Pulmonary artery endothelial cell (primary cell): ENCODE results near the gene TSPAN13. TPM values are rescaled to one million over a fixed set of nuclear protein-coding genes. Genes with fewer than 3 reads are reported as not detected.

Experiments used
- DNase-seq: peaks from one replicate; pipeline ENCODE4 v3.0.0-alpha.2; 2011; ENCODE audit warnings: low read depth, low spot score
- total RNA-seq: library from RNA; depleted of rRNA; stranded (reverse); fragments of >200 nt; gene quantifications from 2 replicates; pipeline ENCODE4 v1.2.3, GENCODE V29; 2014

Gene TSPAN13
- total RNA-seq, 1 donor from 2014 or later: 19.4 TPM

DNA sequence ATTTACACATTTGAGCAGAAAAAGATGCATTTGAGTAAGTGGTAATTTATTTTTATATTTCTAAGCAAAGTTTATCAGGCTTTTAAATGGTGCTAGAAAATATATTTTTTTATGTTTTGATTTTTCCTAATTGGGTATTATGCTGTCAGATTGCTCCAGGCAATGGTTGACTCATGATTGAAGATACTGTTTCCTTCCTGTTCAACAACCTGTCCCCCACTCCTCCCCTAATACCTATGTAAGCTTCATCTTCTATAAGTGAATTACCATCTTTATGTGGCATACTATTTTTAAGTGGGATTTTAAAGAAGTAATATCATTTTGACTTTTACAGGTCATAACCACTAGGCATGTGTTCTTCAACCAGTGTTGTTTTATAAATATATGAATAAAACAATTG lies 21.4 kb downstream of the TSPAN13 start:
- DNase-seq: no peak

DNA sequence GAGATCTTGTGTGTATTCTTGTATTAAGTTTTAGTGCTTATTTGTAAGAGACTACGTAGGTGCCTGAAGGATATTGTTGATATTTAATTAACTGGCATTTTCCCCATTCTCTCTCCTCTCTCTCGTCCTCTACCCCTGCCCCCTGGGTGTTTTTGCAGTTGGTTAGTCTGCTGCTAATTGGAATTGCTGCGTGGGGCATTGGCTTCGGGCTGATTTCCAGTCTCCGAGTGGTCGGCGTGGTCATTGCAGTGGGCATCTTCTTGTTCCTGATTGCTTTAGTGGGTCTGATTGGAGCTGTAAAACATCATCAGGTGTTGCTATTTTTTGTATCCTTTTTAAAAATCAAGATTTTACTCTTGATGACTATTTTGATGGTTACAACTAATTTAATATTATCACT lies 22.5 kb downstream of the TSPAN13 start:
- DNase-seq: no peak

DNA sequence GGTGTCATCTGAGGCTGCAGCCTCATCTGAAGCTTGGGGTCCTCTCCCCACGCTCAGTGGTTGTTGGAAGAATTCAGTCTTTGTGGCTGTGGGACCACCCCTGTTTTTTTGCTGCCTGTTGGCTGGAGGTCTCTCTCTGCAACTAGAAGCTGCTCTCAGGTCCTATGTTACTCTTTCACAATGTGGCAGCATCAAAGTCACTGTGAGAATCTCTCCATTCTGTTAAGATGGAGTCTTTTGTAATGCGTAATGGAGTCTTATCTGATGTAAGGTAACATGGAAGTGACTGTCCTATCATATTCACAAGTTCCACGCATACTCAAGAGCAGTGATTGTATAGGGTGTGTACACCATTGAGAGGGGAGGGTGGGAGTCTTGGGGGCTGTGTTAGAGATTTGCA lies 24.9 kb downstream of the TSPAN13 start:
- no peak for DNase-seq

DNA sequence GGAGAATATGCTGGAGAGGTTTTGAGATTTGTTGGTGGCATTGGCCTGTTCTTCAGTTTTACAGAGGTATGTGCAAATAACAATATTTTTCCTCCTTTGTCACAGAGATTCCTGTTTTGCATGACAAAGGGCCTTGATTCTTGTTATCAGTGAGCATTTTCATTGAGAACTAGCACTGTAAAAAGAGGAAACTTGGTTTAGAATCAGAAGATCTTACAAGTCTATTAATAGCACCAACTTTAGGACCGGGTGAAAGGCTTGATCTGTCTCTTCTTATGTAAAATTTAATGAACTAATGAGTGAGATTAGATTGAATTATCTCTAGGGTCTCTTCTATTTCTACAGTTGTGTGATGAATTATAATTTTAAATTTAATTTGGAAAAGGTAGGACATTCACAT lies 25.5 kb downstream of the TSPAN13 start:
- DNase-seq: no peak

DNA sequence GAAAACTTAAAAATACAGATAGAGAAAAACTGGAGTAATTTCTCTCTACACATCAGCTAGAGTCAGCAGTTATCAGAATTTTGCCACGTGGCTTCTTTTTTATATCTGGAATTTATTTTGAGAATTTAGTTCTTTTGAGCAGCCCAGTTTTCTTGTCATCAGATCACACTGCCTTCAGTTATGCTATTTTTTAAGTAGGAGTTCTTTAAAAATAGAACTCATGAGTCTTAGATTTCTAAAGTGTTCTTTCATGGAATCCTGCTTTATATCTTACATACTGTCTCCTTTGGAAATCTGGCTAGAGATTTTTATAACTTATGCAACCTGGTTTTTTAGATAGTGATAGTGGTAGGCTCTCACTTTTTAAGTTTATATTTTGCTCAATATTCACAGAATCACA lies 27.0 kb downstream of the TSPAN13 start:
- DNase-seq: no peak

DNA sequence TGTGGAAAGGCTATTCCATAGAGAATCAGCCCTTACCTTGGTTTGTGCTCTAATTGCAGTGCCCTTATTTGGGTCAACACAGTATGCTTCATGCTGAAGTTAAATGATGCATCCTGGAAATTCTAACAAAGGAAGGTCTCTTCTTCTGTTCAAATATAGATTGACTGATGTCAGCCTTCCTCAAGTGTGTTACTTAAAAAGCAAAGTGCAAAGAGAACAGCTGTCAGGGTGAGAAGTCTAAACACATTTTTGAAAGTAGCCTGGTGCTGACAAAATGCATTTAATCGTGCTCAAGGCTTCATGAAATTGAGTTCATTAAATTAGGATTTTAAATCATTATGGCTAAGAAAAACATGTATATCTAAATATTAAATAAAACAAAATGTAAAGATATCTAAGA lies 31.8 kb downstream of the TSPAN13 start:
- DNase-seq: no peak

DNA sequence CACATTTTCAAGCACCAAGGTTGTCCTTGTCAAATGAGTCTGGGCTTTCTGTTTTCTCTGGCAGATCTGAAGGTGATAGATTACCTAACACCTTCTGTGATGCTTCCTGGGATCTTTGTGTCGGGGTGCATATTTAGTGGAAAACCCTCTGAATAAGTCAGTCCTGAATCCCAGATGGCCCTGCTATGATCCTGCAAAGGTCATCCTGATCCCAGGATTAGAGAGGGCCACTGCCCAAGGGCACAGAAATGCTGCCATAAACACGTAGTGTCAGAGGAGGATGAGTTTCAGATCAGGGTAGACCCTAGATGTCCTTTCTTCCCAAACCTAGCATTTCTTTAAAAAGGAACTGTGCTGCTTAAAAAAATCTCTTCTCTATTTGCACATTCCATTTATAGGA lies 32.3 kb downstream of the TSPAN13 start:
- no peak for DNase-seq

DNA sequence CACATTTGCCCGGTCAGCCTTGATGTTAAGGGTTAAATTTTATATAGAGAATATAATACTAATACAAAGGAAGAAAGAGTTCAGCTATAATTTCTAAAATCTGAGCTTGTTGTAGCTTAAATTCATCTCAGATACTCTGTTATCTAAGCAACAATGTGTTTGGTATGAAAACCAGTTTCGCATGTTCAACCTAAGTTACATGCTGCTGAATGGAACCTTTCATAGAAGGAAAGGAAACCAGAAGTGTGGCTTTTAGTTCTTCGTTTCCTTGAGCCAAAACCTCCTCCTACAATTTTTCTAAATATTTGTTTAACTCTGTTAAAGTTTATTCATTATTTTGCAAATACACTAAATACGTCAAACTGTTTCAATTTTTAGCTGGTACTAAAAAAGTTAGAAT lies 32.7 kb downstream of the TSPAN13 start:
- DNase-seq: no peak

DNA sequence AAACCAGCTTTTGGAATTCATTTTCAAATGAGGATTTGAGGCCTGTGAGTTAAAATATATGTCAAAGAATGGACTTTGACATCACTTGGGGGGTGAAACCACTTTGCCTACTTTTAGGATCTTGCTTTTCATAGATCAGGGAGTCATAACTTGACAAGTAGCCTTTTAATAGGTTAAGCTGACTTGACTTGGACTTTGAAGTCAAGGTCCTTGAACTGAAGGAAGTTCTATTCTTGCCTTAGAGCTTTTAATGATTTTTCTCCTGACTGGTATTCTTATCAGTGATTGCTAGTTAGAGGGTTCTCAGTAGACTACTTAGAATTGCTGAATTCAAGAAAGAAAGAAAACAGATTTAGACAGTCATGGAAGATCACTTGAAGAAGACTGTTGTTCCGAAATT lies 33.6 kb downstream of the TSPAN13 start:
- DNase-seq: no peak

DNA sequence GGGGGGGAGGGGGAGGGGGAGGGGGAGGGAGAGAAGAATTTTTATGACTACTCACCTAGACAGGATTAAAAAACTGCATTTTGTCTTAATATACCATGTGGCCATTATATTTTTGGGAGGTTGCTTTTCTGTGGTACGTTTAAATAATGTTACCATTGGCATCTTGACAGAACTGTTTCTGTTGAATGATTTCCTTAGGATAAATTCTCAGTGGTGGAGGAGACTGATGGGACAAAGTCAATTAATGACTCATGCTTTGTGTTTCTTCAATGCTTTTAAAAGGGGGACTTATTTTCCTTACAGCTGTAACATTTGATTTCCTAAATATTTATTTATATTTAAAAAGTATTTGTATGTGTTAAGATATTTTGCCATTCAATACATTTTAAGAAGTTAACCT lies 37.5 kb downstream of the TSPAN13 start:
- DNase-seq: no peak

DNA sequence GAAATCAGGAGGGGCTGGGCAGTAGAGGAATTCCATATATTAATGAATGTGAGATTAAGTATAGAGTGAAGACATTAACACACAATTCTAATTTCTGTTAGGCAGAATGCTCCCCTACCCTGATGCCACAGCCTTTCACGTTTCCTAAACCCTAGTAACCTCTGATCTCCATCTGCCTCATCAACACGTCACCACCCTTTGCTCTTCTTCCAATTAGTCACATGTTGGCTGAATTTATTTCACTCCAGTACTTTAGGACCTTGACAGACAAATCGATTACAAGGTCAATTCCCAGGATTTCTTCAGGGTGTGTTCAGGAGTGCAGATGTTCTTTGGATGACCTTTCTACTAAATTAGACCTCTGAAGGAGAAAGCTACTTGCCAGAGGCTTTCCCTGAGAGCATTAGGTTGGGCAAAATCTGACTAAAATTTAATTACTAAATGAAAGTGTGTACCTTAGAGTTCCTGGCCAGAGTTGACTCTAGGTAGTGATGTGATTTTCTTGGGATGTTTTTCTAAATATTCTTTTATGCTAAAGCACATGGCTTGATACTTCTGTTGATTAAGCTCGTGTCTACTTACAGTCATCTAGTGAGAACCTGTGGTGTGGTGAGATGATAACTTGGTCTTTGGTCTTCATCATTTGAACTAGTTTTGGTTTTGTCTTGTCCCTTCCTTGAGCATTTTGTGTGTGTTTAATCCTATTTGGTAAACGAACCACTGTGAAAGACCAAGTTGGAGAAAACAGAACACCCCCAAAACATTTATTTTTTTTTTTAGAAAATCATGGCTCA lies 38.5 kb downstream of the TSPAN13 start:
- no peak for DNase-seq

DNA sequence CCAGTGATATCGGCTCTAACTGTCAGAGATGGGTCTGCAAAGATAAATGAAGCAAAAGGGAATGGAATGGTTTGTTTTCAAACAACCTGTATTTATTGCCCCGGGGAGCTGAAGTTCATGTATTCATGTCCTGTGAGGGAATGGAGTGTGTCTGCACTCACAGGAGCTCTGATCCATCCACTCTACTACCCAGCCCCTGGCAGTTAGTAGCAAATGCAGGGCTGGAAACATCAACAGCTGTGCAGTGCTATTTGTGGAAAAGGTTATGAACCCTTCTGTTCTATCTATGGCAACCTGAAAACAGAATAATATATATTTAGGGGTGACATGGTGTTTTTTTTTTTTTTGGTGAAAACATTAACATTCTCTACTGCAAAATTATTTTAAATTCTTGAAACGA lies 41.4 kb downstream of the TSPAN13 start:
- no peak for DNase-seq

DNA sequence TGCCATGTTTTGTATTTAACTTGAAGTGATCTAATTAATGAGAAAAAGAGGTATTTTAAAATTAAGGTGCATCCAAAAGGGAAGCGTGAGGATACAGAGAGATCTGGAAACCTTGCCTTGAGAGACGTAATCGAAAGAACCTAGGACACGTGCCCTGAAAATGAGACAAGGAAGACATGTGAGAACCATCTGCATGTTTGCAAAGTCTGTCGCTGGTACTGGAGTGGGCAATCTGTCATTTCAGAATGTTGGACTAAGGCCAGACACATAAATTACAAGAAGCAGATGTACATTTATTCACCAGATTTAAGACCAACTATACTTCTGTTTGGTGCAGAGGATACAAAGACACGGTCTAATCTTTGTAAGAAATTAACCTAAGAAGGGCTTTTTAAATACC lies 42.1 kb downstream of the TSPAN13 start:
- DNase-seq: no peak

DNA sequence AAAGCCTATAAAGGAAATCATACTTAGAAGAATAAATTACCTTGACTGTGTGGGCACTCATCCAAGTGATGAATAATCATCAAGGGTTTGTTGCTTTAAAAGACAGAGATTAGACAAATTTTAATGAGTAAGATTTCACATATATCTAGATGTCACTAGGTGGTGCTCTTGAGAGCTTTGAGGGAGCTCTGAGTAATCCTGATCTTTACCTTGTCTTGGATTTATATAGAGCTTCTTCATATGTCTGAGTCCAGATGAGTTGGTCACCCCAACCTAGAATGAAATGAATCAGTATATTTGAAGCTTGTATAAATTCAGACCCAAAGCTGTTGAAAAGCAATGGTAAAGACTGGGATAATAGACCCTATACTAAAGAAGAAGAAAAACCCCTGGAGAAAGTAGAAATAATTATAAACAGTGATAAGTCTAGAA lies 47.6 kb downstream of the TSPAN13 start:
- peak; percentile 11 for DNase-seq

DNA sequence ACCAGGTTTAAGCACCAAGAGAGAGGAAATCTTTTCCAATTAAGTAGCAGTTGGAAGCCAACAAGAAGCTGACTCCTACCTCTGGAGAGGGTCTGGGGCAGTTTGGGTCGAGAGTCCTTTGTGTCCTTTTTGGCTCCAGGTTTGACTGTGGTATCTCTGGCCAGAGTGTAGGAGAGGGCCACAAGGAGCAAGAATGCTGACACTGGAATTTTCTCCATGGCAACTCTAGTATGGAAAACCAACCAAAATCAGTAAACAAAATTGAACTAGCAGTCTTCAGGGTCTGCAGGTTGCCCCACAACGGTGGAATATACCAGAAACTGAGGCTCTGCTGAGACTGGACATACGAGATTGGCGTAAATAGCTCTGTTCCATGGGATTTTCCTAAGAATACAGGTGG lies 48.0 kb downstream of the TSPAN13 start:
- no peak for DNase-seq

DNA sequence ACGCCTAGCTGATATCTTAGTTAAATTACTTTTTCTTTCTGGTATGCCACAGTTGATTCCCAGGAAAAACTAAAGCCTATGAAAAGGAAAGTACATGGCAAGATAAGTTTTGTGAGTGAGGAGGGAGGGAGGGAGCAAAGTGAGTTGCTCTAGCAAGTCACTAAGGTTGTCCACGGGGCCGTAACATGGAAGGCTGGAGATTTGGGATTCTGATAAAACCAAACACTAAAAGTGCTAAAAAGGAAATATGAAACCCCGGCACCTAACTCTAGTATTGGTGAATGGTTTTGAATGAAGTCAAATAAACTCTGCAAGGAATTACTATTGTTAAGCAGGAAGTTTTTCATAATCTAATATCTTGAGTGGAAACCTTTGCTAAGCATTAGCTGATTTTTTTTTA lies 49.6 kb downstream of the TSPAN13 start:
- DNase-seq: no peak

DNA sequence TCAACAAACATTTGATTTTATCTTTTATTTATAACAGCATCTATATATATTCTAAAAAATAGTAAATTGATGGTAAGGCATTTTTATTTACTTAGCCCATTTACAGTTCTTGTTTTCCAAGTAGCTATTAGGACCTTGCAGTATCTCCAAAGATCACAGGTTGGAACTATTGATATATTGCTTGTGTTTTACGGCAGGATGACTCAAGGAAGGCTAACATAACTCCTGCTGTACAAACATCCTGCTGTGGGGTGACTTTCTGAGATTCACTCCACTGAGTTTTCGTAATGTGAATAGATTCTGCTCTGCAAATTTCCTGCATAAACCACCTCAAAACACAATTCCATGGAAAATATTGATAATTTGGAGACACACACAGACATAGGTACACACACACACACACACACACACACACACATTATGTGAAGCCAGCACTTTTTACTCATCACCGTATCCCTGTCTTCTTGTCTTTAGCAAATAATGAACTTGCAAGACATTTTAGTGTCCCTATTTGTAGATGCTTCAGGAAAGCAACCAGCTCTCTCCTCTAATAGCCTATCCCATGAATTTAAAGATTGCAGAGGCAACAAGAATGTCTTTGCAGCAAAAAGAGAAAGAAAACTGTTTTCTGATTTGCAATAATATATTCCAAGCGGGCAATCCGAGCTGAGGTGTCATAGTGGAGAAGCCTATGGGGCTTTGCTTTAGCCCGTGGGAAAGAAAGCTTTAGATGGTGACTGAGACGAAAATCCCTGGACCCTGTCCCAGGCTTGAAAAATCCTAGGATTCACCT lies 50.5 kb downstream of the TSPAN13 start:
- DNase-seq: no peak

DNA sequence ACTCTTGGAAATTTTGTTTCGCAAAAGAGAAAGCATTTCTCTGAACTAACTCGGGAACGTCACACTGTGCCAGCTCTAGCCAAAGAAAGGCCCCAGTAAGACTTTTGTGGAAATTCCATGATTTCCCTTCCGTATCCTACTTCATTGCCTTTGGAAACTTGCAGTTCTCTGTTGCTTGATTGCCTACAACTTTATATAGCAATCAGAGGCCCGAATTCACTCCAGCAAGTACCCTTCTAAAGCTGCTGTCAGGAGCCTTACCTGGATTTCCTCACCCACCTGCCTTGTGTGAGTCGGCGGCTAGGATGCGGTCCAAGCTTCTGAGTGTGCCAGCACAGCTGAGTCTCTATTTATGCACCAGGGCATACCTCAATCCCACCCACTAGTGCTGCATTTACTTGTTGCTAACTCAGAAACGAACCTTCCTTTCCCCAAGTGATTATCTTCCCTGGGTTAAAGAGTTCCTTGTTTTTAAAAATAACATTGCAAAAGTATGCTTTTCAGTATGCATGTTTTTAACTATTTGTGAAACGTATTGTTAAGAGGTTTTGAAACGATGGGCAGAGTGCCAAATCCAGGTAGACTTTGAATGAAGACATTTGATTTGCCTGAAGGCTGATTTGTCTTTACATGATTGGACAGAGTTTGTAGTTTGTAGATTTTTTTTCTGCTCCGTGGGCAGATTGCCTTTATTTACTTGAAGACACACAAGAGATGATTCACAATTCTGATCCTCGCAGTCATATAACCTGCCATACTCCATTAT lies 51.3 kb downstream of the TSPAN13 start, which contains the start of gene AGR2:
Gene AGR2 (minus strand): TSS at position 326 of the 766 bp plus-strand sequence. CDS start 3,203 bp downstream, outside the sequence.
- no peak for DNase-seq

DNA sequence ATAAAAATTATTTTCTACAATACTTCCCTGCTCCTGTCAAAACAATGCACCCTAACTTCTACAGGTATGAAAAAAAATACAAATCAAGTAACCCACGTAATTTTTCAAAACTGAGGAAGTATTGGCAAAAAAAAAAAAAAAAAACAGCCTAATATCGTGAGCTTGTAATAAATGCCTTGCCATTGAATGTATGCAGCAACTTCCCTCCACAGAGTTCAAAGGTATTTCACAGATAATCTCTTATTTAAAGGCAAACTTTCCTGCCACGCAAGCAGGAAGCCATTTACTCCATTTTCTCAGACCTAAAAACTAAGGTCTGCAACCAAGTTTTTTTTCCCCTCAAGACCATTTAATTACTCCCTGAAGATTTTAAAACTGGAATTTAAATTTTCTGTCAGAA lies 51.9 kb downstream of the TSPAN13 start:
- DNase-seq: no peak

DNA sequence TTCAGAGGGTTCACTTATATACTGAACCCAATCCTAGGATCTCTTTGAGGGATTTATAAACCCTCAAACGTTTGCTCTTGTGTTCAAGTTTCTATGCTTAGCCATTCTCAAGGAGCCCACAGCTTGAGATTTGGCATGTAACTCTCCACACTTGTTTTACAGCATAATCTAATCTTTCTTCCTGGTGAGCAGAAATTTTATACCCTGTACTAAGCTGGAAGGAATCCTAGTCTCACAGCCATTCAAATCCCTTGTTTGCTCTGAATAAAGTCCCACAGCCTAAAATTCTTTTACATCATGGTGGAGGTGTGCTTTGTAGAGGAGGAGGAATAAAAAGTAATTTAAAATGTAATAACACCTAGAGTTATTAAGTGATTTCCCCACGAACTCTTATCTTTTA lies 56.6 kb downstream of the TSPAN13 start:
- DNase-seq: no peak

DNA sequence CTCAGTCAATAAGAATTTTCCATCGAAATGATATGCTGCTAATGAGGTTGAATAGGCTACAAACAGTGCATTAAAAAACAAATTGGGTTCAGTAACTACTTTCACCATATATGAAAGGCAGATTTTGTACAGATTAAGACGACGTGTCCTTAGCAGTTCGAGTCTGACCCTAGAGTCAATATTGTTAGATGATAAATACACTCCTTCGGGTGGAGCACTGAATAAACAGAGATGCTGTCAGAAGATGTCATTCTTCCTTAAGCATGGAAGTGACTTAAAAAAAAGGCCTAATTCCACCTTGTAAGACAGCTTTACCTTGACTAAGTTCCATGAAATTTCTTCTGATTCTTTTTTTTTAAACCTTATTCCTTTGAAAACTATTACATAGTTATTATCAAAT lies 57.0 kb downstream of the TSPAN13 start:
- no peak for DNase-seq

DNA sequence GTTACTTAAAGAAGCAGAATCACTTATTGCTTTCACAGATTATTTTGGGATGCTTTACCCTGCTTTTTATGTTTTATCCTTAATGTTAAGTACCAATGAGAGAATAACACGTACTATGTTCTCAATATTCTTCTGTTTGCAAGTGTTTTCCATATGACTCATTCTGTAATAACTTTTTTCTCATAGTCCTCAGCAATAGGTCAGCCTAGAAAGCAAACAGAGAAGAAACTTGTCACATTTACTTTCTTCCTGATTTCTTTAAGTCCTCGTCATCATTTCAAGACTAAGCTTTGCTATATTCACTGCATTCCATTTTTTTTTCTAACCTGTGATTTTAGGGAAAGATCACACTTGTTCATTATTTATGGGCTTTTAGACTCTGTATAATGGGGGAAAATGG lies 58.0 kb downstream of the TSPAN13 start:
- DNase-seq: no peak
